ENCODE results near the gene WASL. TPM values are rescaled to one million over a fixed set of nuclear protein-coding genes. Genes with fewer than 3 reads are reported as not detected.

The WASL gene
- total and polyA plus RNA-seq, 10 of the 15 experiments (the other 5 are each of a cell fraction or from before 2014, with no cell fraction given) = 2.0 to 6.4 (median 3.5) TPM

- SMC1A ChIA-PET (ENCODE audit: uncharacterized antibody, unreplicated experiment) = interaction anchor here (1.8 kb wide), 1 partner anchor 28 kb away, joined by 3 read pairs; no protein-coding TSS in a partner anchor
- Histone ChIP-seq H3K9me3 (replicated peaks; ENCODE audit: control insufficient read depth, insufficient read depth, low read length) (no peaks in the 10 kb centered on the region), H3K4me2 (ENCODE audit: control insufficient read depth, insufficient read depth) (no peak overlapping the region), H3K4me1 (ENCODE audit: control insufficient read depth, insufficient read depth, low read length) (no peaks in the 10 kb centered on the region), H3K4me3 (no peak overlapping the region), H4K20me1 (ENCODE audit: control insufficient read depth, insufficient read depth) (no peaks in the 10 kb centered on the region), H3K36me3 (ENCODE audit: control insufficient read depth in 2 of 2, insufficient read depth in 2 of 2, low read length in 1 of 2) (no peaks in the 10 kb centered on the region), H2AFZ (ENCODE audit: control insufficient read depth, low read depth, low read length) (no peak overlapping the region), H3K27me3 (replicated peaks in 1 of 2; ENCODE audit: control insufficient read depth in 2 of 2, insufficient read depth in 2 of 2, low read length in 1 of 2) (peaks cover 0 to 2% of the 10 kb centered on the region in 2 experiments; a peak in 3 of 4 replicates), H3K79me2 (ENCODE audit: control insufficient read depth, insufficient read depth, low read length) (no peaks in the 10 kb centered on the region), H3K27ac (ENCODE audit: control insufficient read depth, insufficient read depth) (no peak overlapping the region), H3K9ac (ENCODE audit: control insufficient read depth, insufficient read depth, low read length) (no peak overlapping the region)
- in situ Hi-C loops (cut with MboI) (no loop called here), intact Hi-C loops (cut with micrococcal nuclease; ENCODE audit: unreplicated experiment) (no loop called here)
- FAIRE-seq = no peak
- DNase-seq (ENCODE audit: low read depth, low spot score) = no peak
- RAD21 ChIA-PET (ENCODE audit: unreplicated experiment) = no interaction called here
- no TSS peak for BruUV-seq (replicated peaks)
- POLR2A ChIA-PET = no interaction called here
- CTCF ChIA-PET = interaction anchor here (0.6 to 3.0 kb wide), 3 partner anchors 7 to 63 kb away, joined by 3 to 7 read pairs (median 5); no protein-coding TSS in a partner anchor
- no peak for ATAC-seq
- TF ChIP-seq SPI1 (IDR thresholded peaks at IDR 0.05; ENCODE audit: borderline replicate concordance, insufficient read depth, low read depth, low read length) (no peak), SIX5 (IDR thresholded peaks at IDR 0.05; ENCODE audit: low read depth, low read length, severe bottlenecking) (no peak), IRF4 (IDR thresholded peaks at IDR 0.05; ENCODE audit: low read depth, low read length) (no peak), NFIC (IDR thresholded peaks at IDR 0.05; ENCODE audit: low read depth, low read length) (no peak), HCFC1 (IDR thresholded peaks at IDR 0.05; ENCODE audit: low read length) (no peak), CBFB (IDR thresholded peaks at IDR 0.05; ENCODE audit: low read depth) (no peak), POLR2AphosphoS2 (IDR thresholded peaks at IDR 0.05; ENCODE audit: low read depth, low read length) (no peak), EED (IDR thresholded peaks at IDR 0.05; ENCODE audit: low read depth) (no peak), FOXM1 (IDR thresholded peaks at IDR 0.05; ENCODE audit: low read depth, low read length) (no peak), KLF5 (IDR thresholded peaks at IDR 0.05; ENCODE audit: partially characterized antibody) (no peak), ZBTB33 (IDR thresholded peaks at IDR 0.05) (no peak), PAX8 (IDR thresholded peaks at IDR 0.05) (no peak), EZH2 (IDR thresholded peaks at IDR 0.05; ENCODE audit: borderline replicate concordance, control insufficient read depth, low read depth, low read length) (no peak)
- 21% methylated on average over 6 of the region's 6 CpGs for WGBS (ENCODE audit: insufficient coverage, insufficient replicate concordance, low lambda C conversion rate, missing lambda C conversion rate)
Measured at GRCh38 chr7:123643495-123644441, 105.0 kb downstream of the WASL start.
